Activated CD4-positive, alpha-beta T cell treated with anti-CD3 and anti-CD28 coated beads, Interleukin-2, amount 10 ng/mL, durations not matched to agents 24 days and 14 days (primary cell): ENCODE measurements around the gene DDX23. TPM values are rescaled to one million over a fixed set of nuclear protein-coding genes. Genes with fewer than 3 reads are reported as not detected.
"Not testable (repeated sequence)": the region's sequence is repeated elsewhere in the genome, so short reads cannot be mapped to it uniquely, and the experiment has no call there.

Source experiments
- DNase-seq: peaks from one replicate; pipeline ENCODE4 v3.0.0; 2022
- H3K27ac Mint-ChIP-seq: one replicate; pipeline ENCODE4 v1.8.0; 2022; ENCODE audit warnings: mild to moderate bottlenecking, mixed read lengths
- H3K27me3 Mint-ChIP-seq: one replicate; pipeline ENCODE4 v1.8.0; 2022; ENCODE audit warnings: mixed read lengths
- H3K36me3 Mint-ChIP-seq: one replicate; pipeline ENCODE4 v1.8.0; 2022; ENCODE audit warnings: low read depth, mild to moderate bottlenecking, mixed read lengths
- H3K4me1 Mint-ChIP-seq: one replicate; pipeline ENCODE4 v1.8.0; 2021; ENCODE audit warnings: mixed read lengths
- H3K4me3 Mint-ChIP-seq: one replicate; pipeline ENCODE4 v1.8.0; 2022; ENCODE audit warnings: mild to moderate bottlenecking, moderate library complexity, mixed read lengths
- H3K9me3 Mint-ChIP-seq: one replicate; pipeline ENCODE4 v1.8.0; 2021; ENCODE audit warnings: mixed read lengths
- intact Hi-C: fragments of 100-400 bp; cut with micrococcal nuclease; formaldehyde crosslinking; loops from one replicate; pipeline ENCODE4 v1.15.1; 2023
- total RNA-seq: library from RNA; stranded (reverse); gene quantifications from 2 replicates; pipeline ENCODE4 v1.2.3, GENCODE V29; 2022

Gene DDX23
- total RNA-seq, 1 donor from 2014 or later: 122 TPM

DNA sequence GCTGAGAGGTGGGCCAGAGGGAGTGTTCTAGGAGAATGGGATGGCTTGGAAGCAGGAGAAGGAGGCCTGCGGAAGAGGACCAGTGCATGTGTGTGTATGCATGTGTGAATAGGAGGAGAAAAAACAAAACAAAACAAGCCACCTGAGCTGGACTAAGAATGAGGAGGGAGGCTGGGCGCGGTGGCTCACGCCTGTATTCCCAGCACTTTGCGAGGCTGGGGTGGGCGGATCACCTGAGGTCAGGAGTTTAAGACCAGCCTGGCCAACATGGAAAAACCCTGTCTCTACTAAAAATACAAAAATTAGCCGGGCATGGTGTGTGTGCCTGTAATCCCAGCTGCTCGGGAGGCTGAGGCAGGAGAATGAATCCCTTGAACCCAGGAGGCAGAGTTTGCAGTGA lies 21.6 kb upstream of the DDX23 start:
- H3K27me3 Mint-ChIP-seq: peaks cover 10% of the 10 kb centered on the region
- H3K4me1 Mint-ChIP-seq, DNase-seq, H3K36me3 Mint-ChIP-seq, H3K4me3 Mint-ChIP-seq, H3K9me3 Mint-ChIP-seq, H3K27ac Mint-ChIP-seq, intact Hi-C loops: not testable (repeated sequence)

DNA sequence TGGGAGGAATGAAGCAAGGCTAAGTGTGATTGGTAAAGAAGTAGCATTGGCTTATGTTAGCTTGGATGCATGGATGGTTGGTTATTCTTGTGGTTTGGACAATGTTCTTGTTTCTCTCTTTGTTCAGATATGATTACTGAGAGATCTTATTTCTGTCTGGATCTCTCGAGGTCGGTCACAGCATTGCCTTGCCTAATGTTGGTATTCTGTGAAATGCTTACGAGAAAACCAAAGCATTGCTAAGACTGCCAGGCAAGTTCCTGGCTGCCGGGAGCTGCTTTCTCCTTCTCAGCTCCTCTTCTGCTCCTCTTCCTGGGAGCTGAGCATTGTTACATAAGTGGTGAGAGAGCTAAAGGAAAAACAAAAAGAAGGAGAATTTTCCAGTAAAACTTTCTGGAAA lies 21.1 kb upstream of the DDX23 start:
- intact Hi-C loops: no loop called here
- no peaks in the 10 kb centered on the region for H3K4me1 Mint-ChIP-seq
- no peaks in the 10 kb centered on the region for H3K9me3 Mint-ChIP-seq
- H3K27ac Mint-ChIP-seq: no peak overlapping the region
- no peaks in the 10 kb centered on the region for H3K36me3 Mint-ChIP-seq
- H3K4me3 Mint-ChIP-seq: no peak overlapping the region
- no peak for DNase-seq
- peaks cover 10% of the 10 kb centered on the region for H3K27me3 Mint-ChIP-seq

DNA sequence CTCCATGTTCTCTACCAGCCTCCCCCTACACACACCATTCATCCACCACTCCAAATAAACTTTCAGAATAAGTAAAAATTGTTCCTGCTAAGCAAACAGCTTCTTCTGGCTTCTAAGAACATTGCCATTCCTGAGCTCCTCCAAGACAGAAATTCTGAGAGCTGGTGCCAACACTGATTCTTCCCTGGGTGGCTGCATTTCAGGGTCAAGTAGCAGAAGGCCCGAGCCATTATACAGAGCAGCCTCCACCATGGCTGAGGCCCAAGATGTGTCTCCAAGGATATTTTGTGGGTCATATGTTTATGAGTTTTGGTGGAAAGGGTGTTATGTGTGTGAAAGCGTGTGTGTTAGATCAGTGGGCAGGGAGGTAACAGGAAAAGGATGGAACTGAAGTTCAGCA lies 17.2 kb upstream of the DDX23 start:
- intact Hi-C loops: no loop called here
- no peaks in the 10 kb centered on the region for H3K36me3 Mint-ChIP-seq
- H3K27me3 Mint-ChIP-seq: peaks cover 19% of the 10 kb centered on the region
- DNase-seq: no peak
- H3K4me3 Mint-ChIP-seq: no peak overlapping the region
- no peak overlapping the region for H3K27ac Mint-ChIP-seq
- no peaks in the 10 kb centered on the region for H3K9me3 Mint-ChIP-seq
- H3K4me1 Mint-ChIP-seq: peaks cover 19% of the 10 kb centered on the region

DNA sequence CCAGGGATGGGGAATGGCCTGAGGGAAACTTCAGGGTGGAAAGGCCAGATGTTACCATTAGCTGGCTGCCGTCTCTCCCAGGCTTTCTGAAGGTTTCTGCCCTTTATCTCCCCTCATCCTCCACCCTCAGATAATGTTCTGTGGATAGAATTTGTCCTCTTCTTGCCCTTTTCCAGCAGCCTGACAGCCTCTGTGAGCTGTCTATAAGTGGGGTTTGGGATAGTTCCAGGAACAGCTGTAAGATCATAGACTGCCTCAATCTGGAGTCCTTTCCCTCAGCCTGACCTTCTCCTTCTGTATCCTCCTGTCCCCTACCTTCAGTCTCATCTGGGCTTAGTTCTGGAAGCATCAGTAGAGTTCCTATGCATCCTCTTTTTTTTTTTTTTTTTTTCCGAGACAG lies 16.5 kb upstream of the DDX23 start:
- H3K4me1 Mint-ChIP-seq: peaks cover 24% of the 10 kb centered on the region
- H3K27ac Mint-ChIP-seq: no peak overlapping the region
- no peaks in the 10 kb centered on the region for H3K36me3 Mint-ChIP-seq
- H3K27me3 Mint-ChIP-seq: peaks cover 25% of the 10 kb centered on the region
- no peaks in the 10 kb centered on the region for H3K9me3 Mint-ChIP-seq
- H3K4me3 Mint-ChIP-seq: no peak overlapping the region
- no peak for DNase-seq
- intact Hi-C loops: no loop called here

DNA sequence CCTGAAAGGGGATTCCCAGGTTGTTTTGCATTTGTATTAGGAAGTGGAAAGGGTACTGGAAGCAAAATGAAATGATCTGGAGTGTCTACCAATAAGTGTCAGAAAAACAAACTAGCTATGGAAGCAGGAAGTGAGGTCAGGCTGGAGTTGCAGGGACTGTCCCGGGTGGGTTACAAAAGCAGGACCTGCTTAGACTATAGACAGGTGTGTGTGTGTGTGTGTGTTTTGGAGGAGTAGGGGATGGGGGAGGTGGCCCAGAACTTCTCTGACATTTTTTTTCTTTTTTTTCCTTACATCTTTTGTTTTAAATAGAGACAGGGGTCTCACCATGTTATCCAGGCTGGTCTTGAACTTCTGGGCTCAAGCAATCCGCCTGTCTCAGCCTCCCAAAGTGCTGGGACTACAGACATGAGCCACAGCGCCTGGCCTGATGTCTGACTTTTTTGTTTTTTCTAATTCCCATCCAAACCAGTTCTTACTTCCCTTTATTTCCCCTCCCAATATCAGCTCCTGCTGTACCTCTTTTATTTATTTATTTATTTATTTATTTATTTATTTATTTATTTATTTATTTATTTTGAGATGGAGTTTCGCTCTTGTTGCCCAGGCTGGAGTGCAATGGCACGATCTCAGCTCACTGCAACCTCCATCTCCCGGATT lies 14.2 kb upstream of the DDX23 start:
- Mint-ChIP-seq H3K36me3 (no peaks in the 10 kb centered on the region), H3K9me3 (no peaks in the 10 kb centered on the region), H3K27ac (peak overlapping the region; percentile 80), H3K4me3 (peak overlapping the region; percentile 91), H3K27me3 (peaks cover 20% of the 10 kb centered on the region), H3K4me1 (peaks cover 26% of the 10 kb centered on the region)
- intact Hi-C loops: no loop called here
- DNase-seq: no peak

DNA sequence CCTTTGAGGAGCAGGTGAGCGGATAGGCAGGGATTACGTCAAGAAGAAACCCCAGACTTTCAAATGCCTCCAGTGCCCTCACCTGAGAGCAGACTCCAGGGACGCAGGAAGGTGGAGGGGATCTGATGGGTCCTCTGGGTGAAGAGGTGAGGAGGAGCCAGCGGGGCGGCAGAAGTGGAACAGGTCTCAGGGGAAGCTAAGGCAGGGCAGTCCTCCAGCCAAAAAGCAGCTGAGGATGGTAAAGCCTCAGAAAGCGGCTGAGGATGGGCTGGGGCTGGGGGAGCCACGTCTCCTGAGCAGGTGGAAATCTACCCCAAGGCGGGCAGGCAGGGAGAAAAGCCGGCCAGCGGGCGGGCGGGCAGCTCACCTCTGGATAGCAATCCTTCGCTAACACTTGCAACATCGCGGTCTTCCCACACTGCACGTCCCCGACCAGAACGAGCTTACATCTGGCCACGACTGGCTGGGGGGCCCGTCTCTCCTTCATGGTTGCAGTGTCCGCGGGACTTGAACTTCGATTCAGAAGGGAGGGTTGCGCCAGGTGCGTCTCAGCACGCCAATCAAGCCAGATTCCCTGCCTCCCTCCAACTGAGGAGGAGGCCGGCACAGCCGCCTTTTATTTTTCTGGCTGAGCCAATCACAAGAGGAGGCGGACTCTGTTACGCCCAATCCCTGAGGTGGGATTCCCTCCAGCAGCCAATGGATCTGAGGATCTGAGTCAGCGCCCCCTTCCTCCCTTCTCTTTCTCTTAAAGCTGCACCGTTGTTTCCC lies 13.5 kb upstream of the DDX23 start, which contains the start of gene RND1:
RND1 (minus strand) TSS at position 590 of the 771 bp plus-strand sequence; CDS start at position 487, 103 bp downstream.
- intact Hi-C loops: loop anchor here (1.0 kb wide), 1 partner anchor 13 kb away; the partner anchor contains the start of gene DDX23
- Mint-ChIP-seq H3K36me3 (no peaks in the 10 kb centered on the region), H3K27ac (peak within 1 kb of the TSS; percentile 82), H3K9me3 (no peaks in the 10 kb centered on the region), H3K4me3 (peak within 1 kb of the TSS; percentile 91), H3K4me1 (peaks cover 26% of the 10 kb centered on the region), H3K27me3 (peaks cover 20% of the 10 kb centered on the region)
- DNase-seq: peak; percentile 96

DNA sequence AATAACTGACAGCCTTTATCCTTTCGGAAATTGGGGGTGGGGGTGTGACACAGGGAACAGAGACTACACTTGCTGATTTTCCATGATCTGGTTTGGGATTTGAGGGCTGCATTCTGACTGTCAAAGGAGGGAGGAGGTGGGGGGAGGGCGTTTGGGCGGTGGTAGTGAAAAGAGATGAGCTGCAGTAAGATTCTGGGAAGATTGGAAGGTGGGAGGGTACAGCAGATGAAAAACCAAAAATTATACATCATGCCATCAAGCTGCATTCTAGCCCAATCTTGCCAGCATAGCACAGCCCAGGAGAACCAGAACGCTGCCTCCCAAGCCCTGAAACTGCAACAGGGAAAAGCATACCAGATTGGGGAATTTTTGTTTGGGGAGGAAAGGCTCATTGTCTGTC lies 11.3 kb upstream of the DDX23 start:
- intact Hi-C loops: no loop called here
- H3K9me3 Mint-ChIP-seq: no peaks in the 10 kb centered on the region
- DNase-seq: no peak
- peaks cover 26% of the 10 kb centered on the region for H3K4me1 Mint-ChIP-seq
- peaks cover 1% of the 10 kb centered on the region for H3K36me3 Mint-ChIP-seq
- H3K27me3 Mint-ChIP-seq: peaks cover 20% of the 10 kb centered on the region
- no peak overlapping the region for H3K27ac Mint-ChIP-seq
- H3K4me3 Mint-ChIP-seq: no peak overlapping the region

DNA sequence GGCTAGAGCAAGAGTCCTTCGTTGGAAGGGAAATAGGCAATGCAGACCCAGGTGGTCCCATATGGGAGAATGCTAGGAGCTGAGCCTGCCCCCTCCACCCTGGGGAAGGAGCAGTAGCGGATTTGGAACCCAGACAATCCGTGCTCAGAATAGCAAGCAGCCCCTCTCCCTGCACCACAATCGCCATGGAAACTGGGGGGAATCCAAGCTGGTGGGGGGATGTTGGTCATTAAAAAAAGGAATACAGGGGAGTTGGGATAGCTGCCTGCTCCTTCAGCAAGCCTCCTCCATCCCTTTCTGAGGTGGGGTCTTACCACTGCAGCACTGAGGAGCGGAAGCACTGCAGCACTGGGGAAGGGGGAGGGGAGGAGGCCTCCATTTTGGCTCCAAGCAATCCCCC lies 10.8 kb upstream of the DDX23 start:
- no peaks in the 10 kb centered on the region for H3K9me3 Mint-ChIP-seq
- intact Hi-C loops: no loop called here

DNA sequence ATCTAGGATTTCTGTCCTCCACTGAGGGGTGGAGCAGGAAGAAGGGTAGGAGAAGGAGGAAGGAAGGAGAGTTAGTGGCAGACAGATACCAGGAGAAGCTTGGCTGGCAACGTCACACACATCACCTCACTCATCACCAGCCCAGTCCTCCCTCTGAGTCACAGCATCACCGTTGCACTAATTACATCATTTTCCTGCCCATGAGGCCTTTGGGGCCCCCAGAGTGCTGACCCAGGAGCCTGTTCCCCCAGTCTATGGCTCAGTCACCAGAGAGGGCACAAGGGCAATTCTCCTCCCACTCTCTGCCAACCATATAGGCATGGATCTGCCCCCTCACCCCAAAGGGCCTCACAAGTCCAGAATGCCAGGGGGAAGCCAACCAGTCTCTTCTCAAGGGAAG lies 9.1 kb upstream of the DDX23 start:
- DNase-seq: no peak
- no peaks in the 10 kb centered on the region for H3K9me3 Mint-ChIP-seq

More for the DNA sequence above, 10.8 kb upstream of the DDX23 start:
- DNase-seq: no peak
- Mint-ChIP-seq H3K4me1 (peaks cover 26% of the 10 kb centered on the region), H3K4me3 (no peak overlapping the region), H3K36me3 (peaks cover 2% of the 10 kb centered on the region), H3K27me3 (peaks cover 20% of the 10 kb centered on the region), H3K27ac (no peak overlapping the region)

DNA sequence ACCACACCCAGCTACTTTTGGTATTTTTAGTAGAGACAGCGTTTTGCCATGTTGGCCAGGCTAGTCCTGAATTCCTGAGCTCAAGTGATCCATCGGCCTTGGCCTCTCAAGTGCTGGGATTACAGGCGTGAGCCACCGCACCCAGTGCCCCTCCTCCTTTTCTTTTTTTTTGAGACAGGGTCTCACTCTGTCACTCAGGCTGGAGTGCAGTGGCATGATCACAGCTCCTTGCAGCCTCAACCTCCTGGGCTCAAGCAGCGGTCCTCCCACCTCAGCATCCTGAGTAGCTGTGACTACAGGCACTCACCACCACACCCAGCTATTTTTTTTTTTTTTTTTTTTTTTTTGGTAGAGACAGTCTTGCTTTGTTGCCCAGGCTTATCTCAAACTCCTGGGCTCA lies 8.3 kb upstream of the DDX23 start:
- DNase-seq, intact Hi-C loops, H3K27ac Mint-ChIP-seq, H3K9me3 Mint-ChIP-seq, H3K4me3 Mint-ChIP-seq, H3K36me3 Mint-ChIP-seq: not testable (repeated sequence)
- H3K27me3 Mint-ChIP-seq: peaks cover 20% of the 10 kb centered on the region
- peaks cover 18% of the 10 kb centered on the region for H3K4me1 Mint-ChIP-seq

More for the DNA sequence above, 9.1 kb upstream of the DDX23 start:
- intact Hi-C loops: no loop called here
- Mint-ChIP-seq H3K36me3 (peaks cover 2% of the 10 kb centered on the region), H3K4me1 (peaks cover 25% of the 10 kb centered on the region), H3K27me3 (peaks cover 20% of the 10 kb centered on the region), H3K27ac (no peak overlapping the region), H3K4me3 (no peak overlapping the region)

DNA sequence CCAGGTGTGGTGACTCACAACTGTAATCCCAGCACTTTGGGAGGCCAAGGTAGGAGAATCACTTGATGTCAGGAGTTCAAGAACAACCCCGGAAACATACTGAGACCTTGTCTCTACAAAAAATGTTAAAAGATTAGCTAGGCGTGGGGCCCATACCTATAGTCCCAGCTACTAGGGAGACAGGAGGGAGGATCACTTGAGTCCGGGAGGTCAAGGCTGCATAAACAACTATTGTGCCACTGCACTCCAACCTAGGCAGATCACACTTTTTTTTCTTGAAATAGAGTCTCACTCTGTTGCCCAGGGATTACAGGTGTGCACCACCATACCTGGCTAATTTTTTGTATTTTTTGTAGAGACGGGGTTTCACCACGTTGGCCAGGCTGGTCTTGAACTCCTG lies 7.6 kb upstream of the DDX23 start:
- no peak for DNase-seq
- H3K27ac Mint-ChIP-seq: no peak overlapping the region
- H3K4me1 Mint-ChIP-seq: peaks cover 12% of the 10 kb centered on the region
- intact Hi-C loops: no loop called here
- H3K4me3 Mint-ChIP-seq: no peak overlapping the region
- peaks cover 2% of the 10 kb centered on the region for H3K36me3 Mint-ChIP-seq
- no peaks in the 10 kb centered on the region for H3K9me3 Mint-ChIP-seq
- peaks cover 15% of the 10 kb centered on the region for H3K27me3 Mint-ChIP-seq

DNA sequence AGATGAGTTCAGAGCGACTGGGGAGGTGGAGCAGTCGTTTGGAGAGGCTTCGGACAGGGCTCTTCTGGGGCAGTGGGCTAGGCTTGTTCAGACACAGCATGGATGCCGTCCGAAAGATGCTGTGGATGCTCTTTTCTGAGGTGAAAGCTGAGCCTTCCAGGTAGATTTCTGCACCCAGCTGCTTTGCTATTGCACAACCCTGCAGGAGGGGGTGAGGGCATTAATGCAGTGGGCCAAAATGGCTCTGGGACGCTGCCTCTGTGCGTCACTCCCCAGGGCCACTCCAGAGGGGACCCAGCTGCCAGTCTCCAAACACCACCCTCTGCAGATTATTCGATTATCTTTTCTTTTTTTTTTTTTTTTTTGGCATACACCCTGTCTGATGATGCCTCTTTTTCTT lies 6.1 kb upstream of the DDX23 start:
- no peak overlapping the region for H3K4me3 Mint-ChIP-seq
- peaks cover 3% of the 10 kb centered on the region for H3K4me1 Mint-ChIP-seq
- intact Hi-C loops: no loop called here
- peaks cover 2% of the 10 kb centered on the region for H3K36me3 Mint-ChIP-seq
- peaks cover under 1% of the 10 kb centered on the region for H3K27me3 Mint-ChIP-seq
- no peaks in the 10 kb centered on the region for H3K9me3 Mint-ChIP-seq
- no peak overlapping the region for H3K27ac Mint-ChIP-seq
- no peak for DNase-seq

DNA sequence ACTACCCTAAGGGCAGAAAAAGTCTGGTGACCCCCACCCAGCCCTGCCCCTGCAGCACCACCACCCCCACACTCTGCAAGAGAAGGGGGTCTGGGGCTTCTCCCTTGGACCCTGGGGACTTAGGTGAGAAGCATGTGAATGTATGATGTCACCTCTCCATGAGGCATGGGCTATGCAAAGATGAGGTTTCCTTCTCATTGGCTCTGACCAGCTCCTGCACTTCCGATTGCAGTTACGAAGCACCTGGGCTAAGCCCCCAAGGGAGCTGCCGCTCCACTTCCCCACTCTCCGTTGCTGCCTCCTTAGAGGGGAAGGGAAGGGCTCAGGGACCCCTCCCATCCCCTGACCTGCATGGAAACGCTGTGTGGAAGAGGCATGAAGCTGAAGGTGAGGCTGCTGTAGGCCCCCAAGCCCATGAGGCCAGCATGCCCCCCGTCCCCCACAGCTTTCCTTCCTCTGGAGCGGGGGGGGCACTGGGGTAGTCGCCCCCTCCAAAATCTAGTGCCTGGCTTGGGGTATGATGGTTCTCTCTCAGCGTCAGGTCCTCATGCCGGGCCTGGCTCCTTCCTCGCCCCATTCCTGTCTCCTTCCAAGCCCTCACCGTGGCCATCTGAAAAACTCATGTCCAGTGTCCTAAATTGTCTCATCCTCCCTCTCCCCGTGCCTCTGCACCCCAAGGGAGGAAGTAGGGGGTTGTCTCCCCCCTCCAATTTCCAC lies 5.5 kb upstream of the DDX23 start:
- no peak for DNase-seq
- Mint-ChIP-seq H3K27me3 (no peaks in the 10 kb centered on the region), H3K9me3 (no peaks in the 10 kb centered on the region), H3K27ac (no peak overlapping the region), H3K4me3 (no peak overlapping the region), H3K4me1 (peaks cover 8% of the 10 kb centered on the region), H3K36me3 (peaks cover 2% of the 10 kb centered on the region)
- intact Hi-C loops: no loop called here

DNA sequence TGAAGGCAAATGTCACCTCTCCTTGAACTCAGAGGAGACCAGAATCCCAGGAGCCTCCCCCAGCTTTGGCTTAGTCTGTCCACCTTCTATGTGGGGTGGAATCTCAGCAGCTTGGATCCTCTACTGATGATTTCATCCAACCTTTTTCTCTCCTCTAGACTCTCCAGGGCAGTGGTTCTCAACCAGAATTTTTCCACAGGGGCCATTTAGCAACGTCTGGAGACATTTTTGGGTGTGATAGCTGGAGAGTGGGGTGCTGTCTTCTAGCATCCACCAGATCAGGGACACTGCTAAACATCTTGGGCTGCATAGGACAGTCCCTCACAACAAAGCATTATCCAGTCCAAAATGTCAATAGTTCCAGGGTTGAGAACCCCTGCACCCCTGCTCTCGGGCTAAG lies 4.4 kb upstream of the DDX23 start:
- no peaks in the 10 kb centered on the region for H3K27me3 Mint-ChIP-seq
- no peak for DNase-seq
- intact Hi-C loops: no loop called here
- H3K4me3 Mint-ChIP-seq: no peak overlapping the region
- H3K9me3 Mint-ChIP-seq: no peaks in the 10 kb centered on the region
- H3K27ac Mint-ChIP-seq: no peak overlapping the region
- peaks cover 8% of the 10 kb centered on the region for H3K4me1 Mint-ChIP-seq
- peaks cover 4% of the 10 kb centered on the region for H3K36me3 Mint-ChIP-seq
